ENCODE results near the gene KLRB1. TPM values are rescaled to one million over a fixed set of nuclear protein-coding genes. Genes with fewer than 3 reads are reported as not detected.
A peak's percentile ranks its signal among the peaks of the same experiment; 100 is the strongest.

Gene KLRB1
- polyA plus RNA-seq (2013, experiment 1 of 2), result not detected
- polyA plus RNA-seq (2013, experiment 2 of 2), result not detected

DNA sequence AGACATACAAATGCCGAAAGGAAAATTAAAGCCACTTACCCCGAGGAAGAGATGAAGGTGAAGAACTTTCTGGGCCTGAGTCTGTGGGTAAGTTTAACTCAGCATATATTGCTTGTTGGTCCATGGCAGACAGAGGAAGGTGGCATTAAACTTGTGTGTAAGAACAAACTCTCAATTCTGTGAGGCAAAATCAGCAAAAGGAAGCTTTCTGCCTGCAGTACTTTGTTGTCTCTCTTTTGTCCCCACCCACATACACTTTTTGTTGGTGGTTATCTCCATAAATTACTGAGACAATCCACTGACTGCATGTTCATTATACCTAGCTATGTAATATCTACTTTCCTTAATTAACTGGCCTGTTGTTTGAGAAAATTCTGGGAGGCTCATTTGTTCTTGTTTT, at the start of gene KLRB1:
KLRB1 (minus strand) TSS at position 201 of the 400 bp plus-strand sequence; CDS start at position 124, 77 bp downstream.
- Histone ChIP-seq H4K8ac (ENCODE audit: low read depth, low read length) (no peak within 1 kb of the TSS), H3K4me3 (ENCODE audit: low read length) (no peak within 1 kb of the TSS), H2BK15ac (replicated peaks; ENCODE audit: low read depth) (no peak within 1 kb of the TSS), H2BK120ac (ENCODE audit: low read depth, low read length) (no peak within 1 kb of the TSS), H3K79me2 (ENCODE audit: control insufficient read depth, insufficient read depth, low read length) (no peaks in the 10 kb centered on the region), H3K9ac (ENCODE audit: low read length) (no peak within 1 kb of the TSS), H3K23ac (ENCODE audit: low read length) (no peak within 1 kb of the TSS), H3K36me3 (ENCODE audit: control insufficient read depth, insufficient read depth, low read length) (no peaks in the 10 kb centered on the region), H4K5ac (ENCODE audit: low read length) (no peak within 1 kb of the TSS), H2BK5ac (ENCODE audit: low read length) (no peak within 1 kb of the TSS), H3K18ac (ENCODE audit: low read length) (no peak within 1 kb of the TSS), H2AK5ac (ENCODE audit: low read length) (no peak within 1 kb of the TSS), H3K56ac (ENCODE audit: low read length) (no peak within 1 kb of the TSS), H3K27me3 (ENCODE audit: insufficient read depth, low read length, poor library complexity) (no peaks in the 10 kb centered on the region), H3K27ac (ENCODE audit: low read depth, low read length) (no peak within 1 kb of the TSS), H3K4me1 (ENCODE audit: control insufficient read depth, low read depth, low read length) (no peaks in the 10 kb centered on the region), H3K79me1 (ENCODE audit: low read length) (no peaks in the 10 kb centered on the region), H3K4ac (ENCODE audit: low read depth, low read length) (no peak within 1 kb of the TSS), H3K4me2 (ENCODE audit: low read length) (no peak within 1 kb of the TSS)
- no peak for DNase-seq
- no CpG with 5 or more reads among the region's 2 CpGs for WGBS (ENCODE audit: extremely low coverage, insufficient coverage, low lambda C conversion rate)

DNA sequence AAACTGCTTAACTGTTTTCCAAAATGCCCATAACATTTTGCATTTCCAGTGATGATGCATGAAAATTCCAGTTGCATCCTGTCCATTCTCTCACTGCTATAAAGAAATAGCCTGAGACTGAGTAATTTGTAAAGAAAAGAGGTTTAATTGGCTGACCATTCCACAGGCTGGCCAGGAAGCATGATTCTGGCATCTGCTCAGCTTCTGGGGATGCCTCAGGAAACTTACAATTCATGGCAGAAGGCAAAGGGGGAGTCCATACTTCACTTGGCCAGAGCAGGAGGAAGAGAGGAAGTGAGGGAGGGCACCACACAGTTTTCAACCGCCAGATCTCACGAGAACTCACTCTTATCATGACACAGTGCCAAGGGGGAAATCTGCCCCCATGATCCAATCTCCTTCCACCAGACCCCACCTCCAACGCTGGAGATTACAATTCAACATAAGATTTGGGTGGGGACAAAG, 43.6 kb upstream of the KLRB1 start:
- peak overlapping the region; percentile 28 for H3K27ac ChIP-seq (ENCODE audit: low read depth, low read length)

DNA sequence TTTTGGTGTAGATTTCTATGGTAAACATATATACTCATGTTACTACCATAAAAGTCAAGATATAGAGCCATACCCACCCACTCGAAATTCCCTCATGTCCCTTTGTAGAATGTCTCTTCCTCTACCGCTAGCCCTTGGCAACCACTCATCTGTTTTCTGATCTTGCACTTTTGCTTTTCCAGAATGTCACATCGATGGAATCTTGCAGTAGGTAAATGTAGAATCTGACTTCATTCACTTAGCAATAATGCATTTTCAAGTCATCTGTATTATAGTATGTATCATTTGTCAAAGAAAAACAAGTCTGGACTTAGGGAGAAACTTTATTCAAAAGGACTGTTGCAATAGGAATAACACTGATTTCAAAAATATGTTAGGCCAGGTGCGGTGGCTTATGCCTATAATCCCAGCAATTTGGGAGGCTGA, 42.4 kb upstream of the KLRB1 start:
- no peak overlapping the region for H4K5ac ChIP-seq (ENCODE audit: low read length)

More for the DNA sequence above, 43.6 kb upstream of the KLRB1 start:
- Histone ChIP-seq H3K4me2 (ENCODE audit: low read length) (no peak overlapping the region), H3K4me3 (ENCODE audit: low read length) (no peak overlapping the region), H3K4ac (ENCODE audit: low read depth, low read length) (no peak overlapping the region), H2BK120ac (ENCODE audit: low read depth, low read length) (no peak overlapping the region), H3K36me3 (ENCODE audit: control insufficient read depth, insufficient read depth, low read length) (no peaks in the 10 kb centered on the region), H3K18ac (ENCODE audit: low read length) (no peak overlapping the region), H3K23ac (ENCODE audit: low read length) (no peak overlapping the region), H2BK15ac (replicated peaks; ENCODE audit: low read depth) (no peak overlapping the region), H3K27me3 (ENCODE audit: insufficient read depth, low read length, poor library complexity) (no peaks in the 10 kb centered on the region), H3K79me2 (ENCODE audit: control insufficient read depth, insufficient read depth, low read length) (peaks cover 1% of the 10 kb centered on the region), H2BK5ac (ENCODE audit: low read length) (no peak overlapping the region), H3K9ac (ENCODE audit: low read length) (no peak overlapping the region), H4K5ac (ENCODE audit: low read length) (no peak overlapping the region), H2AK5ac (ENCODE audit: low read length) (no peak overlapping the region), H3K4me1 (ENCODE audit: control insufficient read depth, low read depth, low read length) (peaks cover 6% of the 10 kb centered on the region), H4K8ac (ENCODE audit: low read depth, low read length) (peak overlapping the region; percentile 81), H3K56ac (ENCODE audit: low read length) (no peak overlapping the region), H3K79me1 (ENCODE audit: low read length) (peaks cover 2% of the 10 kb centered on the region)
- peak; percentile 44 for DNase-seq
- WGBS (ENCODE audit: extremely low coverage, insufficient coverage, low lambda C conversion rate), result no CpG with 5 or more reads among the region's 3 CpGs

DNA sequence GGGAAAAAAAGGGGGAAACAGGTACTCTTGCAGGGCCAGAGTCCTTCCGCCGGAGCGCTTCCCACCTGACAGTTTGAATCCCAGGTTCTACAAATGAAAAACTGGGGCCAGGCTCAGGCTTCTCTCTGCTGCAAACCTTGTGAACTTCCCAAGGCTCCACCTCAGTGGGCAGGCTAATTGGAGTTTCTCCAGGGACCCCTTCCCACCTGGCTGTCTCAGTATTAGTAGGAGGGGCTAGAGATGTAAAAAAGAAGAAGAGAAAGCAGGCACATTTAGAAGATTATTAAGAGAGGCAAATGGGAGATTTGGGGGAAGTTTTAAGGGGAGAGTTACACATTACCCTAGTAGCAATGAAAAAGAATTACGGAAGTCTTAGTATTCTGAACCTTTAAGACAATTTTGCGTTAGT, 41.8 kb upstream of the KLRB1 start:
- peak overlapping the region; percentile 11 for H3K18ac ChIP-seq (ENCODE audit: low read length)
- no peak overlapping the region for H4K5ac ChIP-seq (ENCODE audit: low read length)
- H3K79me2 ChIP-seq (ENCODE audit: control insufficient read depth, insufficient read depth, low read length), result peaks cover 1% of the 10 kb centered on the region
- no peaks in the 10 kb centered on the region for H3K27me3 ChIP-seq (ENCODE audit: insufficient read depth, low read length, poor library complexity)
- DNase-seq, result peak; percentile 45
- H3K27ac ChIP-seq (ENCODE audit: low read depth, low read length), result peak overlapping the region; percentile 51
- no CpG with 5 or more reads among the region's 5 CpGs for WGBS (ENCODE audit: extremely low coverage, insufficient coverage, low lambda C conversion rate)
- H2BK5ac ChIP-seq (ENCODE audit: low read length), result no peak overlapping the region
- H3K4me2 ChIP-seq (ENCODE audit: low read length), result peak overlapping the region; percentile 30
- no peak overlapping the region for H3K4ac ChIP-seq (ENCODE audit: low read depth, low read length)
- H3K23ac ChIP-seq (ENCODE audit: low read length), result no peak overlapping the region
- H3K4me3 ChIP-seq (ENCODE audit: low read length), result no peak overlapping the region
- H3K9ac ChIP-seq (ENCODE audit: low read length), result peak overlapping the region; percentile 70
- H2AK5ac ChIP-seq (ENCODE audit: low read length), result no peak overlapping the region
- H3K79me1 ChIP-seq (ENCODE audit: low read length), result peaks cover 2% of the 10 kb centered on the region
- peaks cover 6% of the 10 kb centered on the region for H3K4me1 ChIP-seq (ENCODE audit: control insufficient read depth, low read depth, low read length)
- H2BK15ac ChIP-seq (replicated peaks; ENCODE audit: low read depth), result no peak overlapping the region
- no peaks in the 10 kb centered on the region for H3K36me3 ChIP-seq (ENCODE audit: control insufficient read depth, insufficient read depth, low read length)
- no peak overlapping the region for H2BK120ac ChIP-seq (ENCODE audit: low read depth, low read length)
- peak overlapping the region; percentile 65 for H3K56ac ChIP-seq (ENCODE audit: low read length)
- H4K8ac ChIP-seq (ENCODE audit: low read depth, low read length), result no peak overlapping the region

More for the DNA sequence above, 42.4 kb upstream of the KLRB1 start:
- no peak overlapping the region for H3K4ac ChIP-seq (ENCODE audit: low read depth, low read length)
- no peak overlapping the region for H2BK15ac ChIP-seq (replicated peaks; ENCODE audit: low read depth)
- no peaks in the 10 kb centered on the region for H3K36me3 ChIP-seq (ENCODE audit: control insufficient read depth, insufficient read depth, low read length)
- H3K79me1 ChIP-seq (ENCODE audit: low read length), result peaks cover 2% of the 10 kb centered on the region
- H3K79me2 ChIP-seq (ENCODE audit: control insufficient read depth, insufficient read depth, low read length), result peaks cover 1% of the 10 kb centered on the region
- H3K27ac ChIP-seq (ENCODE audit: low read depth, low read length), result no peak overlapping the region
- peaks cover 6% of the 10 kb centered on the region for H3K4me1 ChIP-seq (ENCODE audit: control insufficient read depth, low read depth, low read length)
- H3K56ac ChIP-seq (ENCODE audit: low read length), result peak overlapping the region; percentile 60
- no peak for DNase-seq
- no peaks in the 10 kb centered on the region for H3K27me3 ChIP-seq (ENCODE audit: insufficient read depth, low read length, poor library complexity)
- H3K4me3 ChIP-seq (ENCODE audit: low read length), result no peak overlapping the region
- H2BK120ac ChIP-seq (ENCODE audit: low read depth, low read length), result no peak overlapping the region
- no peak overlapping the region for H3K4me2 ChIP-seq (ENCODE audit: low read length)
- no peak overlapping the region for H3K18ac ChIP-seq (ENCODE audit: low read length)
- H3K23ac ChIP-seq (ENCODE audit: low read length), result no peak overlapping the region
- H2BK5ac ChIP-seq (ENCODE audit: low read length), result no peak overlapping the region
- H2AK5ac ChIP-seq (ENCODE audit: low read length), result no peak overlapping the region
- no CpG with 5 or more reads among the region's 4 CpGs for WGBS (ENCODE audit: extremely low coverage, insufficient coverage, low lambda C conversion rate)
- H4K8ac ChIP-seq (ENCODE audit: low read depth, low read length), result no peak overlapping the region
- no peak overlapping the region for H3K9ac ChIP-seq (ENCODE audit: low read length)

- H2BK120ac ChIP-seq (ENCODE audit: low read depth, low read length), result no peak overlapping the region
- H2BK5ac ChIP-seq (ENCODE audit: low read length), result no peak overlapping the region
- H4K8ac ChIP-seq (ENCODE audit: low read depth, low read length), result no peak overlapping the region
- DNase-seq, result no peak
- peak overlapping the region; percentile 62 for H3K4ac ChIP-seq (ENCODE audit: low read depth, low read length)
- no peak overlapping the region for H4K5ac ChIP-seq (ENCODE audit: low read length)
- peak overlapping the region; percentile 96 for H3K27ac ChIP-seq (ENCODE audit: low read depth, low read length)
- H3K79me1 ChIP-seq (ENCODE audit: low read length), result peaks cover 2% of the 10 kb centered on the region
- H2BK15ac ChIP-seq (replicated peaks; ENCODE audit: low read depth), result no peak overlapping the region
- H2AK5ac ChIP-seq (ENCODE audit: low read length), result no peak overlapping the region
- H3K36me3 ChIP-seq (ENCODE audit: control insufficient read depth, insufficient read depth, low read length), result no peaks in the 10 kb centered on the region
- peak overlapping the region; percentile 78 for H3K4me3 ChIP-seq (ENCODE audit: low read length)
- peaks cover 1% of the 10 kb centered on the region for H3K79me2 ChIP-seq (ENCODE audit: control insufficient read depth, insufficient read depth, low read length)
- peaks cover 6% of the 10 kb centered on the region for H3K4me1 ChIP-seq (ENCODE audit: control insufficient read depth, low read depth, low read length)
- H3K27me3 ChIP-seq (ENCODE audit: insufficient read depth, low read length, poor library complexity), result no peaks in the 10 kb centered on the region
- peak overlapping the region; percentile 83 for H3K4me2 ChIP-seq (ENCODE audit: low read length)
- WGBS (ENCODE audit: extremely low coverage, insufficient coverage, low lambda C conversion rate), result no CpG with 5 or more reads among the region's 13 CpGs
- peak overlapping the region; percentile 94 for H3K56ac ChIP-seq (ENCODE audit: low read length)
- peak overlapping the region; percentile 93 for H3K9ac ChIP-seq (ENCODE audit: low read length)
- H3K18ac ChIP-seq (ENCODE audit: low read length), result peak overlapping the region; percentile 84
- no peak overlapping the region for H3K23ac ChIP-seq (ENCODE audit: low read length)
These were observed 41.2 kb upstream of the KLRB1 start for GRCh38 chr12:9648701-9649531.
